Measurements from ENCODE around the gene STRIP1.

- TF ChIP-seq CTCF (conservative IDR thresholded peaks at IDR 0.05 in 1 of 2, IDR thresholded peaks at IDR 0.05 in 1 of 2; ENCODE audit: low read depth in 1 of 2, low read length in 2 of 2), result no peak
- no peak for TF ChIP-seq EZH2 (IDR thresholded peaks at IDR 0.05; ENCODE audit: low read length, missing control alignments)
These were observed 29.8 kb upstream of the STRIP1 start for GRCh38 chr1:110004583-110004982.

Measured in fibroblast of lung (primary cell).